ENCODE measurements around the gene EHBP1.

The EHBP1 gene

DNA sequence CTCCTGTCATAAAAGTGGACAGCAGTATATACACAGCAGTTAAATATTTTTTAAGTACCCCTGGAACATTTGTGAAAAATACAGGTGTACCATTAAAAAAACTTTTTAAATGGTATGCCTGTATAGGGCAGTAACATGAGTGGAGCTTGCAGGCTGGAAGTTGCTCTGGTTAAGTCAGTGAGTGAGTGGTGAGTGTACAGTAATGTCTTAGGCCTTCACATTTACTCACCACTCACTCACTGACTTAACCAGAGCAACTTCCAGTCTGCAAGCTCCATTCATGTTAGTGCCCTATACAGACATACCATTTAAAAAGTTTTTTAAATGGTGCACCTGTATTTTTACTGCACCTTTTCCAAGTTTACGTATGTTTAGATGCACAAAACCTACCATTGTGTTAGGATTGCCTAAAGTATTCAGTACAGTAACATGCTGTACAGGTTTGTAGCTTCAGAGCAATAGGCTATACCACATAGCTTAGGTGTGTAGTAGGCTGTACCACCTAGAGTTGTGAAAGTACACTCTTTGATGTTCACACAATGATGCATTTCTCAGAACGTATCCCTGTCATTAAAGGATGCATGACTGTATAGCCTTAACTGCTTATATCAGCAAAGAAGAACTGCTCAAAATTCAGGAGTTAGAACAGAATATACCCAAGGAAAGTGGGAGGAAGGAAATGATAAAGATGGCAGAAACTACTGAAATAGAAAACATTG, 112.6 kb downstream of the EHBP1 start:
- no peak for DNase-seq (ENCODE audit: low read depth, low spot score)

DNA sequence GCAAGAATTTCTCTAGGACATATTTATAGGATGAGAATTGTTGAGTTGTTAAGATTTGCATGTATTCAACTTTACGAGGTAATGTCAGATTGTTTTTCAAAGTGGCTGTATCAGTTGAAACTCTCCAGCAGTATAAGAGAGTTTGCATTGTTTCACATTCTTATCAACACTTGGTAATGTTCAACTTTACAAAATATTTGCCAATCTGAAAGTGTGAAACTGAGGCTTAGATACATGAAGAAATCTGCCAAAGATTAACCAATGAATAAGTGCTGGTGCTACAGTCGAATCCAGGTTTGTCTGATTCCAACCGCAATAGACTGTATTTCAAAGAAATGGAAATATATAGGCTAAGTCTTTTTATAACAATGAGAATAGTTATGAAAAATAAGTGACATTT, 117.0 kb downstream of the EHBP1 start:
- no peak for DNase-seq (ENCODE audit: low read depth, low spot score)

DNA sequence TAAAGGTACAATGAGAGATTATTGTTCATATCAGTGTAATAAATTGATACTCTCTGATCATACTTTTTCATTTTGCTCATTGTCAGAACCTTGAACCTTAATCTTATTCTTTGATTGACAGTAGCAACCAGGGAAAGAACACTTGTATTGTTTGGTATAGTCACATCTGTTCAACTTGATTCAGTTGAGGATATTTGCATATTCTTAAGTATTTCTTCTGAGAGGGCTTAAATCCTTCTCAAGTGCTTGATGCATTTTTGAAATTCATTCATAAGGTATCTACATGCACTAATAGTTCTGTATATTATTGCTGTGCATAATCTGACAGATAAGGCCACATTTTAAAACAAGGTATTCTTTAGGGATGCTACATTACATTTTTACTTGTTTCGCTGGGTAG, 118.9 kb downstream of the EHBP1 start:
- DNase-seq (ENCODE audit: low read depth, low spot score), result no peak

GRCh38 chr2:62826141-62826540, 120.6 kb downstream of the EHBP1 start:
- no peak for DNase-seq (ENCODE audit: low read depth, low spot score)

DNA sequence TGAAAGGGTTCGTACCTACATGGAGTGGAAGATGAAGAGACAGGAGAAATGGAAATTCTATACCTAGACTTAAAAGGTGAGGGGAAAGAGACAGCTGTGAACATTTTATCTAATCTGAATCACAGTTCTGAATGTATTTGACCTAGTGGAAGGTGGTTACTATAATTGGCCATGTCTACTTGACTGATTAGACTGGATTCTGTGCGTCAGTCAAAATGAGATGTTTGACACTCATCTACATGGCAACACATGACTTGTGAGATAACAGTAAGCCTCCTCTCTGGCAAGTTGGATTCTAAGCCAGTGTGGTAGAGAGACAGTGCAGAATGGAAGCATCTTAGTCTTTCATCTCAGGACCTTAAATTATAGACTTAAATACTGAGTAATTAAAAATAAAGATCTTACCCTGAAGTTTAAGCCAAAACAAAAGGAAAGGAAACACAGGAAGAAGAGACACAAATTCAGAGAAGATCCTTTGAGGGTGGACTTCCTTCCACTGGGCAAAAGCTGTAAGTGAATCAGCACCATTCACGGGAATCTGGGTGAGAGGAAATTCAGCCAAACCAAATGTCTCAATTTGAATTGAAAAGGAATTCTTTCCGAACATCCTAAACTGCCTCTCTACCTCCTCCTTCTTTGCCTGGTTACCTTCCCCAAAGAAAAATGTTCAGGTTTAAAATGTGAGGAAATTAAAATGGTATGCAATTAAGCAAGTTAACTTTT, 121.6 kb downstream of the EHBP1 start:
- DNase-seq (ENCODE audit: low read depth, low spot score), result no peak

DNA sequence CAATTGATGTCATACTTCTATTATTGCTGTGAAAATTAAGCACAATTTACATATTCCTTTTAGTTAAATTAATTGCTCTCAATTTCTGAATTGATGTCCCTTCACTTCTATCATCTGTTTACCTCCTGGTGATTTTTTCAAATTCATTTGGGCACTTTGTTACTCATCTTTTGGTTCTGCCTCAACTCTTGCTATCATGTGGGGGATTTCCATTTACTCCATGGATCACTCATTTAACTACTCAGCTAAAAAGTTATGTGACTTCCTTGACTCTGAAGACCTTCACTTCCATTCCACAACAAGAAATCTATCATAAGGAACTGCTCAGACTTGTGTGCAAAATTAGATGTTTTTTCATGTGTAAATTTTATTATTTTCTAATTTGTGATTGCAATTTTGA, 126.2 kb downstream of the EHBP1 start:
- DNase-seq (ENCODE audit: low read depth, low spot score), result no peak

- DNase-seq (ENCODE audit: low read depth, low spot score), result no peak
Measured at GRCh38 chr2:62844311-62845090, 139.0 kb downstream of the EHBP1 start.

- DNase-seq (ENCODE audit: low read depth, low spot score), result no peak
Measured at GRCh38 chr2:62845256-62845655, 139.7 kb downstream of the EHBP1 start.

DNA sequence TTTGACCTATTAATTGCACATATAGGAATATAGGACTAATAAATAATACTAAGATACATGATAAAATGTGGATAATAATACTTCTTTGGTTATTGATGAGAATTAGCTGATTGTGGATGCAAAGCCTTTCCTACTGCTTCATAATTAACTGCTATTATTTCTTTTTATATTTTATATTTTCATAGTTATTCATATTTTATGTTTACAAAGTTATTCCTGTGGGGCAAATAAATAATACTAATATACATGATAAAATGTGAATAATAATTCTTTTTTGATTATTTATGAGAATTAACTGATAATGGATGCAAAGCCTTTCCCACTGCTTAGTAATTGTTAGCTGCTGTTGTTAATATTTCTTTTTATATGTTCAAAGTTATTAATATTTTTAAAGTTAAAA, 146.7 kb downstream of the EHBP1 start:
- DNase-seq (ENCODE audit: low read depth, low spot score), result no peak

- no peak for DNase-seq (ENCODE audit: low read depth, low spot score)
Measured at GRCh38 chr2:62854600-62855514, 149.3 kb downstream of the EHBP1 start.

GRCh38 chr2:62856228-62857040, 150.9 kb downstream of the EHBP1 start:
- DNase-seq (ENCODE audit: low read depth, low spot score), result no peak

- no peak for DNase-seq (ENCODE audit: low read depth, low spot score)
Measured at GRCh38 chr2:62857139-62857931, 151.8 kb downstream of the EHBP1 start.

DNA sequence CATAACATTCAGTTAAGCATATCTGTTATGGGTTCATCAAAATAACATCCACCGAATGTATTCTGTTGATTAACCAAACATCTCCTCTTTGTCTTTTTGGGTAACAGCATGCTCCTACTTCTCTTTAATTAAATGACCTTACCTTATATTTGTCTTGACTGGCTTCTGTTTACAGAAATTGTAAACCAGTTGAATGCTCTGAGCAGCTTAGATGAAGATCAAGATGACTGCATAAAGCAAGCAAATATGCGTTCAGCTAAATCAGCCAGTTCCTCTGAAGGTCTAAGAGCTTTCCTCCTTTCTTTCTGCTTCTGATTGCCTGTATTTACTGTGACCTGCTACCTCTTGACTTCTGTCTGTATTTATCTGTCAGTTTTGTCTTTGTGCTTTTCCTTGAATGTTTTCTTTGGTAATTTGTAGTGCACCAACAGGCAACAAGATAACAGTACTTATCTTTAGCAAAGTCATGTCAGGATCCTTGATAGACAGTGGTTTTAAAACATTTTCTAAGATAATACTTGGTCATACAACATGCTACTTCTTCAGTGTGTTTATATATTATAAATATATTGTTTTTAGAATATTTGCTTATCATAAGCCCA, 152.8 kb downstream of the EHBP1 start:
- DNase-seq (ENCODE audit: low read depth, low spot score), result no peak

GRCh38 chr2:62868947-62869346, 163.4 kb downstream of the EHBP1 start:
- DNase-seq (ENCODE audit: low read depth, low spot score), result no peak

DNA sequence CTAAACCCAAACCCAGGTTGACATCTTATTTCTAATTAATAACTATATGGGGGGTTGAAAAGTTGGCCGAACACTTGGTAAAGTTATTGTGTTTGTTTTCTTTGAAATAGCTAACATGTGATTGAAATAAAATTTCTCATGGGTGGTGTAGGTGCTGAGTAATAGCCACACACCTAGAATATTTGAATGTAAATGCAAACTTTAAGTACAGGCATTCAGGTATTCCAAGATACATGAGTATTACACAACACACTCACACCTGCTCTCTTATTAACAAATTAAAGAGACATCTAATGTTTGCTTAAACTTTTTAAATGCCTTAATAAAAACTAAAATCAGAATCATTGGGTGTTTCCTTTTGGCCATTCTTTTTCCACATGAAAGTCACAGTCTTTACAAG, 165.5 kb downstream of the EHBP1 start:
- no peak for DNase-seq (ENCODE audit: low read depth, low spot score)

GRCh38 chr2:62871506-62871905, 166.0 kb downstream of the EHBP1 start:
- no peak for DNase-seq (ENCODE audit: low read depth, low spot score)

GRCh38 chr2:62873603-62874002, 168.1 kb downstream of the EHBP1 start:
- DNase-seq (ENCODE audit: low read depth, low spot score), result no peak

- no peak for DNase-seq (ENCODE audit: low read depth, low spot score)
Measured at GRCh38 chr2:62874881-62875383, 169.4 kb downstream of the EHBP1 start.

DNA sequence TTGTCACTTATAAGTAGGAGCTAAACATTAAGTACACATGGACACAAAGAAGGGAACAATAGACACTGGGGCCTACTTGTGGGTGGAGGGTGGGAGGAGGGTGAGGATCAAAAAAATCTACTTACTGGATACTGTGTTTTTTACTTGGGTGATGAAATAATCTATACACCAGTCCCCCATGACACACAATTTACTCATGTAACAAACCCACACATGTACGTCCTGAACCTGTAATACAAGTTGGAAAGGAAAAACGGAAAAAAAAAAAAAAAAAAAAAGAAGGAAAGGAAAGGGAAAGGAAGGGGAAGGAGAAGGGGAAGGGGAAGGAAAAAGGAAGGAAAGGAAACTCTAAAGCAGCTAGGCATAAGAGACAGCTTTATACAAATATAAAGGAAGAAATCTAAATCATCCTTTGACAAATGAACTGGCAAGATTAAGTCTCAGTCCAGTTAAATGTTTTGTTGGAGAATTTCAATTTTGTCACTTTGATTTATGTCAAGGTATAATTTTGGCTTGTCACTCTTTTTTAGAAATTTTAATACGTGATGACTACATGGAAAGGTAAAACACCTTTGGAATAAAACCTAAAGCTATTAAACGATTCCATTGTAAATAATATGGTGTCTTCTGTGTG, 175.8 kb downstream of the EHBP1 start:
- DNase-seq (ENCODE audit: low read depth, low spot score), result no peak

All from activated naive CD8-positive, alpha-beta T cell treated with anti-CD3 and anti-CD28 coated beads, Interleukin-2, amount 50 U/mL, for 16 hours (primary cell).